SKM-1 (cell line): Measurements from ENCODE around the gene LANCL1.

Source experiments
- DNase-seq: peaks from one replicate; lab custom pipeline; 2025; ENCODE audit not compliant: unreplicated experiment; lab: John Stamatoyannopoulos, UW

LANCL1 gene

GRCh38 chr2:210399440-210400041 lies 77.0 kb downstream of the LANCL1 start:
- DNase-seq: no peak

DNA sequence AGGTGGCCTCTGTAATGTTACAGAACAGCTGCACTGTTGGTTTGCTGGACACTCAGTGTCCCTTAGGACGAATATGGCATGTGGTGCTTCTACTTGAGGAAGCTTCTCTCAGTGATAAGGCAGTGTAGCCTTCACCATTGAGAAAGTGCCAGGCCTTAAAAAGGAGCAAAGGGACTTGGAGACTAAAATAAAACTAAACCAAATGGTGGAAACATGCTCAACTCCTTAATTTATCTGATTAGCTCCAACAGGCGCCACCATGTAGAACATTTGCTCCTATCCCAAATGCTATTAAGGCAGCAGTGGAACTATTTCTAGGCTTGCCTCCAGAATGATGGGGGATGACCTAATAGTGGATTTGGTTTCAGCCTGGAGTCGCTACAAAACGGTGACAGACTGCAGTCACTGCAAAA lies 84.1 kb downstream of the LANCL1 start:
- no peak for DNase-seq

DNA sequence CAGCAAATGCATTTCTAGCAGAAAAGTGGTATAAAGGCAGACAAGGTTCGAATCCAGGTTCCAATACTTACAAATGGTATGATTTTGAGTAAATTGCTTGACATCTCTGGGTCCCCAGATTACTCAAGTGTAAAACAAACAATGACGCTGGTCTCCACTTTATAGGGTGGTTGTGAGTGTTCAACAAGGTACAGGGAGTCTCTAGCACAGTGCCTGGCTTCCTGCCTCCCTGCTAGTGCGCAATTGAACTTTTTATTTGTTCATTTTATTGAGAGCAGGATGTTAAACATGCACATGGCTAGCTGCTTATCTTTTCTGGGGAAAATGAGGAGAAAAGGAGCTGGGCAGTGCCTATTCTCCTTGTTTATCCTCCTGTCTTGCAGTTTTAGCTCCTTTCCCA lies 86.7 kb downstream of the LANCL1 start:
- no peak for DNase-seq

GRCh38 chr2:210388148-210388547 lies 88.4 kb downstream of the LANCL1 start:
- DNase-seq: no peak

- no peak for DNase-seq
Observed at GRCh38 chr2:210387074-210387473, 89.5 kb downstream of the LANCL1 start.
